GM12878 (cell line): ENCODE results near the gene FBXO7. TPM values are rescaled to one million over a fixed set of nuclear protein-coding genes. Genes with fewer than 3 reads are reported as not detected.

Experiments
- BACH1 ChIP-seq: fragments of 450-650 bp; IDR thresholded peaks from 2 replicates; pipeline ENCODE4 v1.6.1; 2017; ENCODE audit warnings: mild to moderate bottlenecking, borderline replicate concordance
- BCL11A ChIP-seq: IDR thresholded peaks from 2 replicates; pipeline ENCODE4 v1.6.1; 2011; ENCODE audit warnings: low read depth, low read length
- HDAC6 ChIP-seq: fragments of 200-600 bp; sonication (generic); IDR thresholded peaks from one replicate; pipeline ENCODE4 v1.8.0; 2017; ENCODE audit warnings: antibody characterized with exemption; ENCODE audit not compliant: unreplicated experiment
- HDGF ChIP-seq: fragments of 450-650 bp; IDR thresholded peaks from 2 replicates; pipeline ENCODE4 v1.6.1; 2016; ENCODE audit warnings: antibody characterized with exemption
- MEF2B ChIP-seq: fragments of 450-650 bp; IDR thresholded peaks from 2 replicates; pipeline ENCODE4 v1.6.1; 2018; ENCODE audit warnings: mild to moderate bottlenecking, moderate library complexity; ENCODE audit not compliant: partially characterized antibody, poor library complexity, severe bottlenecking
- NR2F1 ChIP-seq: fragments of 450-650 bp; conservative IDR thresholded peaks from 2 replicates; pipeline ENCODE4 v1.6.1; 2017; ENCODE audit warnings: mild to moderate bottlenecking
- YBX1 ChIP-seq: fragments of 450-650 bp; IDR thresholded peaks from 2 replicates; pipeline ENCODE4 v1.6.1; 2016; ENCODE audit warnings: antibody characterized with exemption
- ZZZ3 ChIP-seq: IDR thresholded peaks from 2 replicates; pipeline ENCODE4 v1.6.1; 2011; ENCODE audit warnings: low read depth; ENCODE audit not compliant: control insufficient read depth, insufficient read length
- polyA plus RNA-seq, 11 experiments: library from polyadenylated mRNA; depleted of rRNA in 4 of 11; unstranded in 6 of 11; stranded (reverse) in 5 of 11; fragments of >200 nt; fragmentation: Nextera tagmentation in 4 of 11; fragmentation: Illumina TruSeq in 1 of 11; extraction: Ambion mirVana in 4 of 11; extraction: Trizol in 1 of 11; gene quantifications; 1 replicate in 1 of 11; 2 replicates in 10 of 11; pipeline versions ENCODE4 v1.2.1 to v1.2.3, GENCODE V29; 2011 to 2016; ENCODE audit warnings: inconsistent platforms in 2 of 11, missing spikeins in 2 of 11, low read depth in 1 of 11
- total RNA-seq, 4 experiments: library from RNA; depleted of rRNA in 3 of 4; stranded (reverse); fragments of >200 nt in 3 of 4; fragmentation: Illumina TruSeq in 1 of 4; extraction: Trizol in 1 of 4; gene quantifications; 2 replicates each; pipeline versions ENCODE4 v1.2.1 to v1.2.3, GENCODE V29; 2013 to 2021
- TF ChIP-seq, protein P1 (sequence below): IDR thresholded peaks from 2 replicates; pipeline ENCODE4 v1.6.1; 2011; ENCODE audit warnings: low read depth, low read length, improper control_type of control experiment, borderline replicate concordance
- TF ChIP-seq, protein P2 (sequence below): IDR thresholded peaks from 2 replicates; pipeline ENCODE4 v1.6.1; 2012; ENCODE audit warnings: improper control_type of control experiment, low read depth, low read length; ENCODE audit not compliant: insufficient replicate concordance

Gene FBXO7
- total and polyA plus RNA-seq, 10 of the 15 experiments (the other 5 are each of a cell fraction or from before 2014, with no cell fraction given), result 37.3 to 192 (median 110) TPM

DNA sequence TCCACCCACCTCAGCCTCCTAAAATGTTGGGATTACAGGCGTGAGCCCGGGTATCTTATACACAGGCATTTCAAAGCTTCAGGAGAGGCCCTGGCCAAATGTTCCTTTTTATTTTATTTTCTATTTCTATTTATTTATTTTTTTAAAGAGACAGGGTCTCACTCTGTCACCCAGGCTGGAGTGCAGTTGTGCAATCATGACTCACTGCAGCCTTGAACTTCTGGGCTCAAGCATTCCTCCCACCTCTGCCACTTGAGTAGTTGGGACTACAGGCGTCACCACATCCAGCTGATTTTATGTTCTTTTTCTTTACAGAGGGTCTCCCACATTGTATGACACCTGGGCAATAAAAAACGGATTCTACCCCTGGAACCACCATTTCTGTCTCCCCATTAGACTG, 71.2 kb downstream of the FBXO7 start (continued):
- TF ChIP-seq MEF2B (no peak), BCL11A (no peak), YBX1 (no peak), HDAC6 (no peak), NR2F1 (no peak), ZZZ3 (no peak), HDGF (no peak), BACH1 (no peak)
- TF ChIP-seq, protein P1, sequence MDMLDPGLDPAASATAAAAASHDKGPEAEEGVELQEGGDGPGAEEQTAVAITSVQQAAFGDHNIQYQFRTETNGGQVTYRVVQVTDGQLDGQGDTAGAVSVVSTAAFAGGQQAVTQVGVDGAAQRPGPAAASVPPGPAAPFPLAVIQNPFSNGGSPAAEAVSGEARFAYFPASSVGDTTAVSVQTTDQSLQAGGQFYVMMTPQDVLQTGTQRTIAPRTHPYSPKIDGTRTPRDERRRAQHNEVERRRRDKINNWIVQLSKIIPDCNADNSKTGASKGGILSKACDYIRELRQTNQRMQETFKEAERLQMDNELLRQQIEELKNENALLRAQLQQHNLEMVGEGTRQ, result no peak
- TF ChIP-seq, protein P2, sequence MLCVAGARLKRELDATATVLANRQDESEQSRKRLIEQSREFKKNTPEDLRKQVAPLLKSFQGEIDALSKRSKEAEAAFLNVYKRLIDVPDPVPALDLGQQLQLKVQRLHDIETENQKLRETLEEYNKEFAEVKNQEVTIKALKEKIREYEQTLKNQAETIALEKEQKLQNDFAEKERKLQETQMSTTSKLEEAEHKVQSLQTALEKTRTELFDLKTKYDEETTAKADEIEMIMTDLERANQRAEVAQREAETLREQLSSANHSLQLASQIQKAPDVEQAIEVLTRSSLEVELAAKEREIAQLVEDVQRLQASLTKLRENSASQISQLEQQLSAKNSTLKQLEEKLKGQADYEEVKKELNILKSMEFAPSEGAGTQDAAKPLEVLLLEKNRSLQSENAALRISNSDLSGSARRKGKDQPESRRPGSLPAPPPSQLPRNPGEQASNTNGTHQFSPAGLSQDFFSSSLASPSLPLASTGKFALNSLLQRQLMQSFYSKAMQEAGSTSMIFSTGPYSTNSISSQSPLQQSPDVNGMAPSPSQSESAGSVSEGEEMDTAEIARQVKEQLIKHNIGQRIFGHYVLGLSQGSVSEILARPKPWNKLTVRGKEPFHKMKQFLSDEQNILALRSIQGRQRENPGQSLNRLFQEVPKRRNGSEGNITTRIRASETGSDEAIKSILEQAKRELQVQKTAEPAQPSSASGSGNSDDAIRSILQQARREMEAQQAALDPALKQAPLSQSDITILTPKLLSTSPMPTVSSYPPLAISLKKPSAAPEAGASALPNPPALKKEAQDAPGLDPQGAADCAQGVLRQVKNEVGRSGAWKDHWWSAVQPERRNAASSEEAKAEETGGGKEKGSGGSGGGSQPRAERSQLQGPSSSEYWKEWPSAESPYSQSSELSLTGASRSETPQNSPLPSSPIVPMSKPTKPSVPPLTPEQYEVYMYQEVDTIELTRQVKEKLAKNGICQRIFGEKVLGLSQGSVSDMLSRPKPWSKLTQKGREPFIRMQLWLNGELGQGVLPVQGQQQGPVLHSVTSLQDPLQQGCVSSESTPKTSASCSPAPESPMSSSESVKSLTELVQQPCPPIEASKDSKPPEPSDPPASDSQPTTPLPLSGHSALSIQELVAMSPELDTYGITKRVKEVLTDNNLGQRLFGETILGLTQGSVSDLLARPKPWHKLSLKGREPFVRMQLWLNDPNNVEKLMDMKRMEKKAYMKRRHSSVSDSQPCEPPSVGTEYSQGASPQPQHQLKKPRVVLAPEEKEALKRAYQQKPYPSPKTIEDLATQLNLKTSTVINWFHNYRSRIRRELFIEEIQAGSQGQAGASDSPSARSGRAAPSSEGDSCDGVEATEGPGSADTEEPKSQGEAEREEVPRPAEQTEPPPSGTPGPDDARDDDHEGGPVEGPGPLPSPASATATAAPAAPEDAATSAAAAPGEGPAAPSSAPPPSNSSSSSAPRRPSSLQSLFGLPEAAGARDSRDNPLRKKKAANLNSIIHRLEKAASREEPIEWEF, result no peak
